NAMALWA (cell line): ENCODE data around the gene VILL.
"Not testable (repeated sequence)": the region's sequence is repeated elsewhere in the genome, so short reads cannot be mapped to it uniquely, and the experiment has no call there.

ENCODE experiments used
- DNase-seq: peaks from one replicate; pipeline ENCODE4 v3.0.0-alpha.2; 2015; ENCODE audit warnings: low spot score

VILL gene

DNA sequence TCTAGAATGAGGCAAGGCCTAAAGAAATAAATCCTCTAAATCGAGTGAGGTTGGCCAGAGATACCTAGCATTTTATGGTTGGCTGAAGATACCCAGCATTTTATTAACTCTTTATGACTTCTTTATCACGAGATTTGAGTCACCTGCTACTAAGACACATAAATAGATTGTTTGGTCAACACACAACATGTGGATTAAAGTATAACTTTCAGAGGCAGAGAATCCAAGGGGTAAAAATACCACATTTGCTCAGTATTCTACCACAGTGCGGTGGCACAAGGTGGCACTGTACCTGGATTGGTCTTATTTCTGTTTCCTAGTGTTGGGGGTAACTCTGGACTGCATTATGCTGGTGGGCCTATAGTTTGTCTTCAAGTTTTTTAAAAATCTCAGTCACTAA lies 27.0 kb upstream of the VILL start:
- DNase-seq = no peak

DNA sequence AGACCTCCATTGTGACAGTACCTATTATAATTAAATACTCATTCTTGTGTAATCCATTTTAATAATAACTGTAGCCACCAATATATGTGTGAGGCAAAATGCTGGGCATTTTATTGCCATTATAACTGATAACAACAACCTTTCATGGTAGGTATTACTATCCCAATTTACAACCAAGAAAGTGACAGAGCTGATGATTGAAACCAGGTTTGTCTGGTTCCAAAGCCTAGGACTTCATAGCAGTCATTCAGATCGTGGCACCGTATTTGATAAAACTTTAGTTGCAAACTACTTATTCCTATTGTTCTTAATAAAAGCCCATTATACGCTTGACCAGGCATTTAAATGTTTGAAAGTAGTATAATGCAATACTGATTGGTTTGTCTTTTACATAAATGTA lies 26.4 kb upstream of the VILL start:
- no peak for DNase-seq

DNA sequence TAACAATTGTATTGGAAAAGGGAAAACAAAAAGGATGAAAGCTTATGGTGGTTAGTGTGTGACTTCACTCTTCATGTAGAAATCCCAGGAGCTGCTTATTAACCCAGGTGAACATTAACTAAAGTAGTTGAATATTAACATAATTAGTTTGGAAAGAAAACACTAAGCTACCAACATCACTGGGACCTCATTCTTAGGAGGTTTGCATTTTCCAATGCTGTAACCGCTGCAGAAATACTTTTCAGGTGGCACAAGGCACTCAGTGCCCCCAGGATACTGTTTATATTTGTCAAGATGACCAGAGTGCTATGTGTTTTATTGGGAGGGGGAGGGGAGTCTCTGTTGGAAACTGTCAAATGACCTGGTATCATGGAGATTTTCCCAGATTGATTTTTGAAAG lies 25.9 kb upstream of the VILL start:
- DNase-seq = no peak

DNA sequence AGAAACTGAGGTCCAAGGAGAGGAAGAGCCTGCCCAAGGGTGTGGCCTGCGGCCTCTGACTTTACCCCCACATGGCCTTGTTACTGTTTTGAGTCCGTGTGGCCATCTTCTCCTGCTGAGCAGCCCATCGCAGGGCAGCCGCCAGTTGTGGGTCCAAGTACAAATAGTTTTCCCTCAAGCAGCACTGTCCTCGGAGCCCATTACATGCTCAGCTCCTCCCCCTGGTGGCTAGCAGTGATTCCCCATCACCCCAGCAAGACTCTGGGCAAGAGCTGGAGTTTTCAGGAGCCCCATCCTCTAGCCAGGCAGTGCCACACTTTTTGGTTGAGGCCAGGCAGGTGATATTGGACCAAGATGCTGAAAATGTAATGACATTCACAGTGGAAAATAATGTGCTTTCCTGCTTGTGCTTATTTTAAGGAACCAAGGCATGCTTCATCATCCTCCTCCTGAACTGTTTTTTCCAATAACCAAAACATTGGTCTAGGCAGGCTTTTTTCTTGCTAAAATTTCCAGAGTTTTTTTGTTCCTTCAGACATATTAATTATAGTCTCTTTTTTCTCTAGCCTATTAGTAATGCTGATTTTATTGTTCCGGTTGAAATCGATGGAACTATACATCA lies 23.2 kb upstream of the VILL start:
- DNase-seq = peak; percentile 70

DNA sequence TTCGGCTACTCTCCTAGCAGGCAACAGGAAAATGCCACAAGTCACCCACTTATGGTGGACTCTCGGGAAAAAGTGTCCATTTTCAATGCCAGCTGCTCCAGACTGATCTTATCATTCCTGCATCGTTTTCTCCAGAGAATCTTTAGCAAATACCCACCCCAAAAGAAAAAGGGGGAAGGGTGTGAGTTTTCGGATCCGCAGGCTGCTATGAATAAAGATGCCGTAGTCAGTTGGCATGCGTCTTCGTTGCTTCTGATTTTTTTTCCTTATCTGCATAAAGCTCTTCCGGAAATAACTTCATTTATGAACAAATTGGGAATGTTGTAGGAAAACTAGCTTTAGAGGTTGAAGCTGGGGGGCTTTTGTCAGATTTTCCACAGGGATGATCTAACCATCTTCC lies 22.4 kb upstream of the VILL start:
- no peak for DNase-seq

DNA sequence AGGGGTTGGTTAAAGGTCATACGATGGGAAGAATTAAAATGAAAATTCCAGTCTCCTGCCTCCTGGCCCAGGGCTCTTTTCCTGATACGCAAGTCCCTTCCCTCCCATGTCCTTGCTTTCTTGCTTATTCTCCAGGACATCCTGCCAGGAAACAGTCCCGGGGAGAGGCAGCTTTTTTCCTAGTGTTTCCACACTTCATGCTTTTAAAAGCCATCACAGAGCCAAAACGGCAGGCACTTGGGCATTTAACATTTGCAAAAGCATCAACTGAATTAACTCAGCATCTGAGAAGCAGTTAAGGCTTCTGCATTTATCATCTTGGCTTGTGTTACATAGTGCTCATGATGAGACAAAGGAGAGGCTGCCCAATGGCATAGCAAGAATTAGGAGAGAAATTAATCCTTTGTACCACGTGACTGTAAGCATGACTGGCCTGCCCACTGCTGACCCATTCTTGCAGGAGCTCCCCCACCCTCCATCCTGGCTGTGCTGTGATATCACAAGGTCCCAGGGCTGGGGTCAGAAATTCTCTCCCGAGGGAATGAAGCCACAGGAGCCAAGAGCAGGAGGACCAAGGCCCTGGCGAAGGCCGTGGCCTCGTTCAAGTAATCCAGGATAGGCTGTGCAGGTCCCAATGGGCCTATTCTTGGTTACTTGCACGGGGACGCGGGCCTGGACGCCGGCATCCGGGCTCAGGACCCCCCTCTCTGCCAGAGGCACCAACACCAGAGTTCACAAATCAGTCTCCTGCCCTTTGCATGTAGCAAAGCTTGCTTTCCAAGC lies 21.6 kb upstream of the VILL start:
- no peak for DNase-seq

DNA sequence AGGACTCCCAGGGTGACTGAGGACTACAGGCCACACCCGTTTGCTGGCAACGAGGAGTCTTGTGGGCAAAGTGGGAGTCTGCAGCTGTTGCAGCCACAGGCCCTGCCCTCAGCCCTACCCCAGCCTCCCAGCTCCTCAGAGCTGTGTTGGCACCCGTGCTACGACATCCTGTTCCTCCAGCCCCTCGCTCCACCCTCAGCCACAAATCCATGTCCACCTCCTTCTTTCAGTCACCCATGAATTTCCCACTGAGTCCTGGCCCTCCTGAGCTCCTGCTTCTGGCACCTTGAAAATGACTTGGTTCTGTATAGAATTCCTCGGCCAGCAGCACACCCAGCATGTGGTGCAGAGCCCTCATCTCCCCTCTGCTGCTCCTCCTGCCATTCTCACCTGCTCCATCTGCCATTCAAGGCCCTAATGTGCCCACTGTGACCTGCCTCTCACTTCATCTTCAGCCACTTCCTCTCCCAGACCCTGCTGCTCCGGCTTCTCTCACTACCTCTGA lies 20.9 kb upstream of the VILL start:
- DNase-seq = no peak

DNA sequence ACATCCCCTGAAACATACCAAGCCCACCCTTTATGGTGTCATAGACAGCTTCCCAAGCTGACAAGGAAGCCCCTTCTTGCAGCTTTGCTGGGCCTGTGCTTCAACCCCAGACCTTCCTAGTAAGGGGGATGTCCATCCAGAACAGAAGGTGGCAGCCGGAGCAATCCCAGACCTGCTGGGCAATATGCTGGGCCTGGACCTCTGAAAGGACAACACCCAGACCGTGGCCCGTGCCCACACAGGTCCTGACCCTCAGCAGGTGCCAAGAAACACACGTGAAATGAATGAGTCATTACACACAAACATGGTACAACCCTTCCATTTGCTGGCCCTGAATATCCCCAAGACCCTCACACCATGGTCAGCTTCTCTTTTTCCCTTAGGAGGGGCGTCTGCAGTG lies 19.8 kb upstream of the VILL start:
- DNase-seq = no peak

DNA sequence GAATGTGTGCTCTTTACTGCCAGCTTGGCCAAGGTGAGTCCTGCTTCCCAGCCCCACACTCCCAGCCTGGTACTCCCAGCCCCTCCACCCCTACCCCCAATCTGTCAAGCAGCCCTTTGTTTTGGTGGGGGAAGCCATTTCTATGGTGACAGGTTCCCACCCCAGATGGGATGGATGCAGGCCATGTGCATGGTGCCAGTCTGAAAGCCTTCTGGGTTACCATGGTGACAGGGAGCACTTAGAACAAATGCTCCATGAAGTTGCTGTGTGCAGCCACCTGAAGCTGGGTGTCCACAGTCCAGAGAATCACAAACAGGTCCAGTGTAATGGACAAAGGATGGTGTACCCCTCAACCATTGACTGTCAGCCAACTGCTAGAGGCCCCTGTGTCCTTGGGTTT lies 19.1 kb upstream of the VILL start:
- no peak for DNase-seq

DNA sequence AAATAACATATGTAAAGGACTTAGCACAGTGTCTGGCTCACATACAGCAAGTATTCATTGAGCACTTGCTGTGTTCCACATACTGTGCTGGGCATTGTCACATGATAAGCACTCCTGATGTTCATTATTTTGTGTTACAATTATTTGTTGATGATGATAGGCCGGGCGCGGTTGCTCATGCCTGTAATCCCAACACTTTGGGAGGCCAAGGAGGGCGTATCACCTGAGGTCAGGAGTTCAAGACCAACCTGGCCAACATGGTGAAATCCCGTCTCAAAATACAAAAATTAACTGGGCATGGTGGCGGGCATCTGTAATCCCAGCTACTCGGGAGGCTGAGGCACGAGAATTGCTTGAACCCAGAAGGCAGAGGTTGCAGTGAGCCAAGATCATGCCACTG lies 18.5 kb upstream of the VILL start:
- not testable (repeated sequence) for DNase-seq

DNA sequence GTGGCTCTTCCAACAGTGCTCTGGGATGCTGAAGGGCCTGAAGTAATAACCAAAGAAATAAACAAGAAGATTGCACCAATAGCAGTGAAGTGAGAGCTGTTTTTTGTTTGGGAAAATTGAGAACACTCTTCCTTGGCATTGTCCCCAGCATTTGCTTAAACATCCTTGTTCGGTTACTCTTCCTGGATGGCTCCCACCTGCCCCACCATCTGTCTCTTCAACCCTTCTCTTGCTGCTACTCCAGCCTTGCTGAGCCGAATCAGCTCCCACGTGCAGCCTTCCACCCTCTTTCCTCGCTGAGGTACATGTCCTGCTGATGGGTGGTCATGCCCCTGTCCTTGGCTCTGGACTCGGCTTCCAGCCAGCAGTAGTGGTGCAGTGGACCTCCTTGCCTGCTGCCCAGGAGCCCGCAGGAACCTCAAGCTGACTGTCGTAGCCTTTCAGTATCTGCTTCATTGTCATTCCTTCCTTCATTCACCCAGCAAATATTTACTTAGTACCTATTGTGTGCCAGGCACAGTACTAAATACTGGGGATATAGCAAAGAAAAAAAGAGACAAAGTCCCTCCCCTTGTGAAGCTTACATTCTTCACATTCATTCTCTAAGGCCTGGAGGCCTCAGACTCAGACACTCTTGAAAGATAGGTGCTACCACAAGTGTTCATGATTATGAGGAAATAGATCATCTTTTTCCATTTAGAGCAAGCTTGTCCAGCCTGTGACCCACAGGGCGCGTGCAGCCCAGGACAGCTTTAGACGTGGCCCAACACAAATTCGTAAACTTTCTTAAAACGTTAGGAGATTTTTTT lies 17.1 kb upstream of the VILL start:
- no peak for DNase-seq

DNA sequence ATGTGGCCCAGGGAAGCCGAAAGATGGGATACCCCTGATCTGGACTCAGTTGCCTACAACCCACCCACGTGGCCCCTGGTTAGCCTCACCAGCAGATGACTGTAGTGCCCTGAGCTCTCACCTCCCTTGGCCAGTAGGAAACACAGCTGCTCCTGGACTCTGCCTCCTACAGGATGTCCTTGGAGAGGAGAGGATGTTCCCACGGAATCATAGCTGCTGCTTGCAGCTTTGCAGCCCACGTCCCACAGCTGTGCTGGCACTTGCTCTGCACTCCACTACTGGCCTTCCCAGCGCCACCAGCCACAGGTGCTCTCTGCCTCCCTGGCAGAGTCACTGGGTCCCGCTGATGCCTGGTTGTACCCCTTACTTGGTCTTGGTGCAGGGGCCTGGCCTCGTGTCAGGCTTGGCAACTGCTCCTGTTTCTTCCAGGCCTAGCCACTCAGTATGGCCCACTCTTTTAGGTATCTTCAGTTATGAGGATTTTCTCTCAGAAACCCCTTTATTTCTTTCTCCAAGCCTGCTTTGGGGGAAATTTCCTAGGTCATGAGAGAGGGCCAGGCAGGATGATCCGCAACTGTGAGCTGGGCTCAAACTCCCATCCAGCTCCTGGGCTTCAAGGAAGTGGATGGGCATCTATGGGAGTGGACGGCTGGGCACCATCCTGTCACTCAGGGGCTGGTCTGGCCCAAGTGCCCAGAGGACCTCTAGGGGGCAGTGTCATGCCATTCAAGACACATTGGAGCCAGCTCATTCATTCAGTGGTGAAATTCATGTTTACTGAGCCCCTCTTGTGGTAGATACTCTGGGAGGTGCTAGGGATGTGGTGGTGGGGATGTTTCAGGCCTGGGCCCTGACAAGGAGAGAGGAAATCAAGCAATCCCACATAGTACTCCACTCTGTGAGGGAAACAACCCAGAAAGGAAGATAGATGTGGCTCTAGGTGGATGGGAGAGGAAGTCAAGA lies 16.2 kb upstream of the VILL start:
- DNase-seq = peak; percentile 75

DNA sequence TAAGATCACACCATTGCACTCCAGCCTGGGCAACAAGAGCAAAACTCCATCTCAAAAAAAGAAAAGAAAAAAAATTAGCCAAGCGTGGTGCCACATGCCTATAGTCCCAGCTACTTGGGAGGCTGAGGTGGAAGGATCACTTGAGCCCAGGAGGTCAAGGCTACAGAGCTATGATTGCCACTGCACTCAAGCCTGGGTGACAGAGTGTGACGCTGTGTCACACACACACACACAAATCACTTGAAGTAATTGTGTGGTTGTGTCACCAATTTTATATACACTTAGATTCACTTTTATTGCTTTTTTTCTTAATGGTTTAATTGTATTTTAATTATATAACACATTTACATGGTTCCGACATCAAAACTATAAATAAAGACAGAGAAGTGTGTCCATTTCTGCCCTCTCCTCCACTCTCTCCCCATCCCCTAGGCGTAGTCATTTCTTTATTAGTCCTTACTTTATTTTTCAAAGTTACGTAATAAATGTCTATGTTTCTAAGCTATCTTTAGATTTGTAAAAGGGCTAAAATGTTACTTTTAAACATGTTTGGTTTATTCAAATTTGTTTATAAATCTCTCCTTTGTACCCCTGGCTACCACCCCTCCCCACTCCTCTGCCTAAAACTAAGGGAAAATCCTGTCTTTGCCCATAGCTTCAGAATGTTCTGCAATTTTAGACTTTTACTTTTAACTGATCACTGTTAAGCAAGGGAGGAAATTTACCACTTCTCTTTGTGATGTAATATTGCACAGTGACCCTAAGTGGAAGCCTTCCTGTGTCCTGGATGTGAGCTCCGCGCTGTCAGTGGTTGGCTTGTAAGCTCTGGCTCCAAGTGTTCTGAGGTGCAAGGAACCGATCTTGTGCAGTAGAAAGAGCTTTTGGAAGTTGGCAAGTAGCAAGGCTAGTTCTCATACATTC lies 10.8 kb upstream of the VILL start:
- no peak for DNase-seq

DNA sequence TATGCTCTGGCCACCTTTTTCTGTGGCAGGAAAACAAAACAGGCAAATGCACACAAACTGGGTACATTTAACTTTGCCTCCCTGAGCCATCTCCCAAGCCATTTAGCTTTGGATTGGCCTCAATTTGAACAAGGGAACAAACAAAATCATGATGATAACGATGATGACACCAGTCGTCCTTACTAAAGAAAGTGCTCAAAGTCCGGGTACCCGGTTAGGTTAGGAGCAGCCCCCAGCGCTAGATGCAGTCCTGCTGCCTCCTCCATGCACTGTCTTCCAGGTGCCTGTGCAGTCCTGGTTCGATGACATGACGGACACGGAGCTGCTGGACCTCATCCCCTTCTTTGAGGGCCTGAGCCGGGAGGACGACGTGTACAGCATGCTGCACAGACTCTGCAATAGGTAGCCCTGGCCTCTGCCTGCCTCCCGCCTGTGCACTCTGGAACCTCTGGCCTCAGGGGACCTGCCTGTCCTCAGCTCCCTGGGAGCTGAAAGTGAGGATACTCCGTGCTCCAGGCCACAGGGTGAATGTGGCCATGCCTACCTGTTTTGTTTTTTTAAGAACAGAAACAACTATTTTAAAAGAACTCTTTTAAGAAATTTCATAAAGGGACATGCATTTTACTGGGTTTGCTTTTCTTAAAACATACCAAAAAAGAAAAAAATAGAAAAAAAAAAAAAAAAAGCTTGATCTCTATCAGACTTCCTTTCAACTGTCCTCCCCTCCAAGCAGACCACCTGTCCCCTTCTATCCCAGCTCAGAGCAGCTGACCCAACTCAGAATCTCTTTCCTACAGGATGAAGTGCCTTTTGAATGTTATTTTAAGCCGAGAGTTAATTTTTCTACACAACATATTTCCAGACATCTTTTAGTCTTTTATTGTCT lies 9.9 kb upstream of the VILL start:
- no peak for DNase-seq

DNA sequence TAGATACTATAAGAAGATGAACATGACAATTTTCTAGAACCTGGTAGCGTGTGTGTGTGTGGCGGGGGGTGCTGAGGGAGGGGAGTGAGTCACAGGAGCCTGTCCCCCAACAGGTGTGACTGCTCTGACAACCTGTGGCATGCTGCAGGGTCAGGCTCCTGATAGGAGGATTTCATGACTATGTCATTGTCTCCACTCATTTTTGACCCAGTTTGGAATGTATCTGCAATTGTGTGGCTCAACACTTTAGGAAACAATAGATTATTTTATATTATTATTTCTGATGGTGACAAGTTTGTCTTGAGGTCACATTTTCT lies 9.3 kb upstream of the VILL start:
- DNase-seq = no peak

DNA sequence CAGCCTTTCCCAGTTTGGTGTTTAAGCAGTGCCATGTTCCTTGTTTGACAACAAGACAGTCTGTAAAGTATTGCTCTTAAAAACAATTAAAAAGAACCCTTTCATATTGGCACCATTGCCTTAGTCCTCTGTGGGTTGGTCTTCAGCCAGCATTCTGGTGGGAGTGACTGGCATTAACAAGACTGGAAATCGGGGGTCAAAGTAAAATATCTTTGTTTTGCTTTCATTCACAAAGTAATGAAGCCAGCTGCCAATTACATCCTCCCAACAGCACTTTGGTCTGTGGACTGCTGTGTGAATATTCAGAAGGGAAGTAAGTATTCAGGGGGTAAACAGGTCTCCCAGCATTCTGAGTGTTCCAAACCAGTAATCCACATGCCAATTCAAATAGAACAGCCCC lies 8.3 kb upstream of the VILL start:
- no peak for DNase-seq

DNA sequence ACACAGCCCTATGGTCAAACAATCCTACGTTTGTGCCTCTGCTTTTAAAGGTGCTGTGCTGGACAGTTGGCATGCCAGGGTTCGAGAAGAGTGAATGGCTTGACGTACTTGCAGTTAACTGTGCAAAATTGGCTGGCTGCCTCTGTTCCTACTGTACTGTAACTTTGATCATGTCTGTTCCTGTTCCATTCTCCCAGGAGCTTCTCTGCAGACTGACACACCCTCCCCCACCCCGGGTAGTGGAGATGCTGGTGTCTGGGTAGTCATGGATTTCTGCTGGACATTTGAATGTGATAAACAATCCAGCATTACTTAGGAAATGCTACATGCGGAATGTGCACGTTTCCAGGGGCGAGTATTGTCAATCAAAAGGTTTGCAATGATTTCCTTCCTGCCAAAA lies 6.5 kb upstream of the VILL start:
- DNase-seq = no peak

DNA sequence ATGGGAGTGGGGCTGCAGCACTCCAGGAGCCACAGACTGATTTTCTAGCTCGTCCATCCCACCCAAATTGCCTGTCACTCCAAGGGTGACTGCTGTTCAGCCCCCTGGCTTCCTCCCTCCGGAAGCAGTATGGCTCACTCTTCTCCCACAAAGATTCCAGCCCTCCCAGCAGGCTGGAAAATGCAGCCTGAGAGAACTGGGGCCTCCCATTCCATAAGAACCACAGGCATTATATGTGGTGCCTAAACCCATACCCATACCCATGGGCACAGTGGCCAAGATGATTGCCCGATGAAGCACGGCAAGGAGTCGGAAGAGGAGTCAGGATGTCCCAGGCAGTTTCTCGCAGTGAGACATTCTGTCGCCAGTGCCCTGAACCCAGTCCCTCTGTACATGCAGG lies 6.0 kb upstream of the VILL start:
- no peak for DNase-seq

DNA sequence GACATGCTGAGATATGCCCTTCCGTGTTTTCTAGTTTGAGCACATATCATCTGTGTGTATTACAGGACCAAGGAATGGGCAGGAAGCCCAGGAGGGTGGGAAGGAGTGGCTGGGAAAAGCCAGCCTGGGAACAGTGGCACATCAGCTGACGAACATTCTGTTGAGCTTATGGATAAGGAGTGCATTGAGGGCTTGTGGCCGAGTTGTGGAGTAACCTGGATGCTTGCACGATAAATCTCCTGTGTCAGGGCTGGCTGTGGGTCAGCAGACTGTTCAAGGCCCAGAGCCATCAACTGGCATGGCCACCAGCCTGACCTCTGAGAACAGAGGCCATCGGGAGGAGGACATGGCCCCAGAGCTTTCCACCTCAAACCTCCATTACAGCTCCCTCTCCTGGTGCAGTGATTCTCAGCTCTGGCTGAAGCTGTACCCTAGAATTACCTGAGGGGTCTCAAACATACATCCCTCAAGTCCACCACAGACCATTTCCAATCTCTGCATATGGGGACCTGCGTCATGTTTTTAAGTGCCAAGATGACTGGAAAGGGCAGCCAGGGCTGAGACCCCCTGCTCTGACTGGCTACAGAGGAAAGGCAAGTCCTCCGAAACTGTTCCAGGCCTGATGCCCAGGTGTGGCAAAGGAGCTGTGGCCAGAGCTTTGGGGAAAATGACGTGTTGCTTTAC lies 4.8 kb upstream of the VILL start:
- DNase-seq = no peak
